Measurements from ENCODE around the gene AP2A2.

AP2A2 gene

GRCh38 chr11:1060410-1060809 is 134.7 kb downstream of the AP2A2 start:
- Histone ChIP-seq H3K9me2 (replicated peaks; ENCODE audit: control insufficient read depth, low read length) (no peaks in the 10 kb centered on the region), H4K20me1 (ENCODE audit: control insufficient read depth, insufficient read depth, low read depth, low read length) (no peaks in the 10 kb centered on the region), H3K4me2 (ENCODE audit: low read length) (no peak overlapping the region), H3K27me3 (ENCODE audit: control insufficient read depth, low read length) (no peaks in the 10 kb centered on the region), H3F3A (ENCODE audit: control insufficient read depth, insufficient read depth) (no peaks in the 10 kb centered on the region), H3K79me2 (ENCODE audit: control insufficient read depth, low read length) (no peaks in the 10 kb centered on the region), H3K36me3 (ENCODE audit: control insufficient read depth, low read length) (no peaks in the 10 kb centered on the region), H3K4me1 (ENCODE audit: control insufficient read depth, low read length) (no peaks in the 10 kb centered on the region), H3K9me3 (ENCODE audit: control insufficient read depth, insufficient read depth, low read length) (no peaks in the 10 kb centered on the region), H3K27ac (ENCODE audit: low read depth, low read length) (no peak overlapping the region), H3K4me3 (ENCODE audit: low read length) (no peak overlapping the region)
- TF ChIP-seq CTCF (IDR thresholded peaks at IDR 0.05; ENCODE audit: low read depth, low read length, poor library complexity, severe bottlenecking), result no peak
- no peak for TF ChIP-seq EZH2phosphoT487 (IDR thresholded peaks at IDR 0.05; ENCODE audit: borderline replicate concordance, low read length)

- TF ChIP-seq CTCF (IDR thresholded peaks at IDR 0.05; ENCODE audit: low read depth, low read length, poor library complexity, severe bottlenecking) (no peak), EZH2phosphoT487 (IDR thresholded peaks at IDR 0.05; ENCODE audit: borderline replicate concordance, low read length) (no peak)
Observed at GRCh38 chr11:1060852-1061616, 135.4 kb downstream of the AP2A2 start.

More at GRCh38 chr11:1060852-1061616, 135.4 kb downstream of the AP2A2 start:
- no peaks in the 10 kb centered on the region for H3K79me2 ChIP-seq (ENCODE audit: control insufficient read depth, low read length)
- no peaks in the 10 kb centered on the region for H4K20me1 ChIP-seq (ENCODE audit: control insufficient read depth, insufficient read depth, low read depth, low read length)
- no peak overlapping the region for H3K27ac ChIP-seq (ENCODE audit: low read depth, low read length)
- no peak overlapping the region for H3K4me2 ChIP-seq (ENCODE audit: low read length)
- no peak overlapping the region for H3K4me3 ChIP-seq (ENCODE audit: low read length)
- H3K9me2 ChIP-seq (replicated peaks; ENCODE audit: control insufficient read depth, low read length), result no peaks in the 10 kb centered on the region
- no peaks in the 10 kb centered on the region for H3K9me3 ChIP-seq (ENCODE audit: control insufficient read depth, insufficient read depth, low read length)
- no peaks in the 10 kb centered on the region for H3F3A ChIP-seq (ENCODE audit: control insufficient read depth, insufficient read depth)
- no peaks in the 10 kb centered on the region for H3K36me3 ChIP-seq (ENCODE audit: control insufficient read depth, low read length)
- H3K4me1 ChIP-seq (ENCODE audit: control insufficient read depth, low read length), result no peaks in the 10 kb centered on the region
- no peaks in the 10 kb centered on the region for H3K27me3 ChIP-seq (ENCODE audit: control insufficient read depth, low read length)
